ENCODE measurements around the gene IFI27L2.

Gene IFI27L2

GRCh38 chr14:94087891-94088290 is 41.5 kb downstream of the IFI27L2 start:
- TF ChIP-seq, protein P1, sequence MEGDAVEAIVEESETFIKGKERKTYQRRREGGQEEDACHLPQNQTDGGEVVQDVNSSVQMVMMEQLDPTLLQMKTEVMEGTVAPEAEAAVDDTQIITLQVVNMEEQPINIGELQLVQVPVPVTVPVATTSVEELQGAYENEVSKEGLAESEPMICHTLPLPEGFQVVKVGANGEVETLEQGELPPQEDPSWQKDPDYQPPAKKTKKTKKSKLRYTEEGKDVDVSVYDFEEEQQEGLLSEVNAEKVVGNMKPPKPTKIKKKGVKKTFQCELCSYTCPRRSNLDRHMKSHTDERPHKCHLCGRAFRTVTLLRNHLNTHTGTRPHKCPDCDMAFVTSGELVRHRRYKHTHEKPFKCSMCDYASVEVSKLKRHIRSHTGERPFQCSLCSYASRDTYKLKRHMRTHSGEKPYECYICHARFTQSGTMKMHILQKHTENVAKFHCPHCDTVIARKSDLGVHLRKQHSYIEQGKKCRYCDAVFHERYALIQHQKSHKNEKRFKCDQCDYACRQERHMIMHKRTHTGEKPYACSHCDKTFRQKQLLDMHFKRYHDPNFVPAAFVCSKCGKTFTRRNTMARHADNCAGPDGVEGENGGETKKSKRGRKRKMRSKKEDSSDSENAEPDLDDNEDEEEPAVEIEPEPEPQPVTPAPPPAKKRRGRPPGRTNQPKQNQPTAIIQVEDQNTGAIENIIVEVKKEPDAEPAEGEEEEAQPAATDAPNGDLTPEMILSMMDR (IDR thresholded peaks at IDR 0.05; ENCODE audit: insufficient read depth, low read depth, low read length, missing control alignments): no peak
- no peak overlapping the region for H3K4me3 ChIP-seq (ENCODE audit: low read depth, low read length)
- DNase-seq (ENCODE audit: low read depth): no peak

- H3K4me3 ChIP-seq (ENCODE audit: low read depth, low read length): peak overlapping the region; percentile 78
- peak; percentile 33 for DNase-seq (ENCODE audit: low read depth)
- TF ChIP-seq, protein P1 (IDR thresholded peaks at IDR 0.05; ENCODE audit: insufficient read depth, low read depth, low read length, missing control alignments): no peak
These were observed 48.0 kb downstream of the IFI27L2 start for GRCh38 chr14:94081386-94081820.

GRCh38 chr14:94080621-94081385 is 48.6 kb downstream of the IFI27L2 start, which contains the start of the genes DDX24 and IFI27L1:
Gene DDX24, minus strand, starts transcription at chr14:94081202. Its CDS starts 1,460 bp downstream, at chr14:94079742.
Gene IFI27L1, plus strand, starts transcription at chr14:94081310. Its CDS starts 15,628 bp downstream, at chr14:94096938.
- DNase-seq (ENCODE audit: low read depth): peak; percentile 97
- TF ChIP-seq, protein P1 (IDR thresholded peaks at IDR 0.05; ENCODE audit: insufficient read depth, low read depth, low read length, missing control alignments): no peak
- peak within 1 kb of the TSS; percentile 78 for H3K4me3 ChIP-seq (ENCODE audit: low read depth, low read length)

- DNase-seq (ENCODE audit: low read depth): peak; percentile 36
- H3K4me3 ChIP-seq (ENCODE audit: low read depth, low read length): peak overlapping the region; percentile 78
- TF ChIP-seq, protein P1 (IDR thresholded peaks at IDR 0.05; ENCODE audit: insufficient read depth, low read depth, low read length, missing control alignments): no peak
These were observed 49.3 kb downstream of the IFI27L2 start for GRCh38 chr14:94079891-94080620.

DNA sequence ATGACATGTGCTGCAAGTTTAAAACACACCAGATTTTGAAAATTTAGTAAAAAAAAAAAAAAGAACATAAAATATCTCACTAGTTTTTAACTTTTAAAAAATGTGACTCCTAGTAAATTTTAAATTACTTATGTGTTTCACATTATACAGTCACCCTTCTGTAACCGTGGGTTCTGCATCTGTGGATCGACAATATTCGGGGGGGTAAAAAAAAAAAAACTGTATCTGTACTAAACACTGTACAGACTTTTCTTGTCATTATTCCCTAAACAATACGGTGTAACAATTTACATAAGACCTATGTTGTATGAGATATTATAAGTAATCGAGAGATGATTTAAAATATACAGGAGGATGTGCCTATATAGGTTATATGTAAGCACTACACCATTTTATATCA is 51.6 kb downstream of the IFI27L2 start:
- TF ChIP-seq, protein P1 (IDR thresholded peaks at IDR 0.05; ENCODE audit: insufficient read depth, low read depth, low read length, missing control alignments): no peak
- DNase-seq (ENCODE audit: low read depth): no peak
- no peak overlapping the region for H3K4me3 ChIP-seq (ENCODE audit: low read depth, low read length)
